Endometrial microvascular endothelial cells (primary cell): ENCODE results near the gene ZNF44. TPM values are rescaled to one million over a fixed set of nuclear protein-coding genes. Genes with fewer than 3 reads are reported as not detected.
"Not testable (repeated sequence)": the region's sequence is repeated elsewhere in the genome, so short reads cannot be mapped to it uniquely, and the experiment has no call there.

ENCODE experiments used
- in situ Hi-C: cut with HindIII; loops from 2 replicates; pipeline ENCODE4 v1.10.0; 2017; ENCODE audit warnings: low sequenced_read_pairs, low pct_unique_long_range_greater_than_20kb; ENCODE audit errors: inconsistent ontology term
- total RNA-seq: library from RNA; depleted of rRNA; stranded (reverse); fragments of >200 nt; gene quantifications from one replicate; pipeline ENCODE4 v1.2.3, GENCODE V29; 2015; ENCODE audit errors: inconsistent ontology term

The ZNF44 gene
- 3.3 TPM for total RNA-seq

DNA sequence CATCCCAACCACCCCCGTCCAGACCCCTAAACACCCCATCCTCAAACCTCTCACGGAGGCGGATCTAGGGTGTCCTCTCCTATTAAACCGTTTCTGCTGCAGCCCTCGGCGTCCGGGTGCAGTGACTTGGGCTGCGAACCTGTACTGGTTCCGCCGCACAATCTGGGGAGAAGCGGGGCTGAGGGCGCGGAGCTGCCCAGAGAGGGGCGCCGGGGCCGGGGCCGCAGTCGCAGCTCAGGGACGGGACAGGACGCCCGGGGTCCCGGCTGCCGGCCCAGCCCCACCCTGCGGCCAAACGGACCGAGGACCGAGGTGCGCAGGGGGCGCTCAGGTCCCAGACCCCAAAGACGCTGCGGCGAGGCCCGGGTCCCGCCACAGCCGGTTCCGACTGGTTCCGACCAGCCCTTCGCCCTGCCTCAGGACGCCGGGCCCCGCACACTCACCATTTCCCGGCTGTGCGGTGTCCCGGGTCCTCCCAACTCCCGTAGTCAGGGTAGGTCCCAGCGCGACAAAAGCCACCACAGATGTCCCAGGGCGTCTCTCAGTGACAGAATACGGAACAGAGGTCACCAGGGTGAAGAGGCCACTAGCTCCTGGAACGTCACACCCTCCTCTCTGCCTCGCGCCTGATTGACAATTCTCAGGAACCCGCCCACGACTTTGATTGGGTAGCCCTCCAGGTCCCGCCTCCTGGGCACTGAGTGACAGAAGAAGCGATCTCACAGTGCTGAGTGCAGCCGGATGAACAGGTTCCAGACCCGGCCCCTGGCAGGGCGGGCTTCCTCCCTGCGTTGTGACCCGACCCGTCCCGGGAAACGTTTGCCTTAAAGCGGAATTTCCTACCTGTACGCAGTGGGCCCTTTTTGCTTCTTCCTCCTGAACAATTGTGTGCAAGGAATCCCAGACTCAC, at the start of gene ZNF44:
Gene ZNF44, minus strand, starts transcription at position 635 of the 910 bp plus-strand sequence. Its CDS starts 189 bp downstream, at position 446.
- in situ Hi-C loops, result no loop called here

DNA sequence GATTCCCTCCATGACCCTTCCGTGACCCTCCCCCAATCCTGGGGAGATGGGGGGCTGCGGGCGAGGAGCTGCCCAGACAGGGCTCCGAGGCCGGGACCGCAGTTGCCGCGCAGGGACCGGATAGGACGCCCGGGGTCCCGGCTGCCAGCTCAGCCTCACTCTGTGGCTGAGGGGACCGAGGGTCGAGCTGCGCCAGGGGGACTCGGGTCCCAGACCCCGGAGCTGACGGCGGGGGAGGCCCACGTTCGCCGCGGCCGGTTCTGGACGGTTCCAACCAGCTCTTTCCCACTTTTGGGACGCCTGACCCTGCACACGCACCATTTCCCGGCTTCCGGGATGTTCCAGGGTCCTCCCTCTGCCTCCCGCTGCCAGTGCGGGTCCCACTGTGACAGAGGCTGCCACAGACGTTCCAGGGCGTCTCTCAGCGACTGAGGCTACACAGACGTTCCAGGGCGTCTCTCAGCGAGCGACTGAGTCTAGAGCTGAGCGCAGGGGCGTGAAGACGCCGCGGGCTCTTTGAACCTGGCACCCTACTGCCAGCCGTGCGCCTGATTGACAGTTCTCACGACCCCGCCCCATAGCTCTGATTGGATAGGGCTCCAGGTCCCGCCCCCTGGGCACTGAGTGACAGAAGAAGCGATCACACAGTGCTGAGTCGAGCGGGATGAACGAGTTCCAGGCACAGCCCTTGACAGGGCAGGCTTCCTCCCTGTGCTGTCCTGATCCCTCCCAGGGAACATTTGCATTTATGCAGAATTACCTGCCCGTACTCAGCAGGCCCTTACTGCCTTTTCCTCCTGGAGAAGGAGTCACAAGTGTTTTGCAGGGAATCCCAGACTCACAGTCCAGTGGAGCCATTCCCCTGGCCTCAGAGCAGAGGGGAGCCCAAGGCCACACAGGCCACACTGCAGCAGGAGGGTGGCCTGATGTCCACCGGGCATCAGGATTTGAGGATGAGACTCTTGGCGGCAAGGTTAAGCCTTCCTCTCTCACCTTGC, 38.8 kb upstream of the ZNF44 start, which contains the start of gene ZNF563:
Gene ZNF563, minus strand, starts transcription at position 472 of the 998 bp plus-strand sequence. Its CDS starts 151 bp downstream, at position 321.
- in situ Hi-C loops, result no loop called here

DNA sequence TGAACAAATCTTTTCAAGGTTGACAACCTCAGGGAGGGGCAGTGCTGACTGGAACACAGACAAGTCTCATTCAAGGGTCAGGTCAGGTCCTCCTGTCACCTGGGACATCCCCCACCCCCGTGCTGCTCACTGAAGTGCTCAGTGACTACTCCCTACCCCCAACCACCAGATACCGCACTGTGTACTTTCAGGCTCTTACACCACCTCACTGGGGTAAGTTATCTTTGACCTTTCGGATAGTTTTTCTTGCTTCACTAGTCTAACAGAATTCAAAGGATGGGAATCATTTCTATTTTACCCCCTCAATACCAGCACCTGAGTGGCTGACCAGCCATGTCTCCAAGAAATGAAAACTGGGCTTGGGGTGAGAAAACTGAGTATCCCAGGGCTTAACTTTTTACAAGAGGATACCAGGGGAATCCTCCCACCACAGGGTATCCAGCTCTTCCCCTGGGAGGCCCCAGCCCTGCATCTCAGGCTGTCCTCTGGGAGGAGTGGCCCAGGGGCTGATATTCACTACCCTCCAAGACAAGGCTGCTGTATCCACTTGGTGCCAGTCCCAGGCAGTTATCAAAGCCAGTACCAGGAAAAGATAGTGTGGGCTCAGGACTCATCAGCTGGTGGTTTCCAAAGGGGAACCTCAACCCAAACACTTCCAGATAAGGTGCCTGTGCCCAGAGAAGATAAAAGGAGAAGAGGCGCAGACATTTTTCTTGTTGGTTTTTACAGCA, 36.7 kb upstream of the ZNF44 start:
- in situ Hi-C loops, result no loop called here

DNA sequence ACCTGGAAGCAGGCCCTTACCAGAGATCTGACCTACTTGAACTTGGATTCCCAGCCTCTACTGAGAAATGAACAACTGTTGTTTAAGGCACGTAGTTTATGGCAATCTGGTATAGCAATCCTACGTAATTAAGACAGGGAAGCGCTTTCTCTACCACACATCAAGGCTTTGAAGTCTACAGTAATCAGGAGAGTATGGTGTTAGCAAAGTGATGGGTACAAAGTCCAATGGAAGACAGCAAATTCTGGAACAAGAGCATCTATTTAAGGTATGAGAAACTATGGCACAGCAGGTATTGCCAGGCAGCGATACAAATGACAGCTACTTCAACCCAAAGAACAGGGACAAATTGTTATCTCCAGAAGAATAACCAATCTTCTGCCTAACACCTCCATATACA, 35.7 kb upstream of the ZNF44 start:
- in situ Hi-C loops, result no loop called here

DNA sequence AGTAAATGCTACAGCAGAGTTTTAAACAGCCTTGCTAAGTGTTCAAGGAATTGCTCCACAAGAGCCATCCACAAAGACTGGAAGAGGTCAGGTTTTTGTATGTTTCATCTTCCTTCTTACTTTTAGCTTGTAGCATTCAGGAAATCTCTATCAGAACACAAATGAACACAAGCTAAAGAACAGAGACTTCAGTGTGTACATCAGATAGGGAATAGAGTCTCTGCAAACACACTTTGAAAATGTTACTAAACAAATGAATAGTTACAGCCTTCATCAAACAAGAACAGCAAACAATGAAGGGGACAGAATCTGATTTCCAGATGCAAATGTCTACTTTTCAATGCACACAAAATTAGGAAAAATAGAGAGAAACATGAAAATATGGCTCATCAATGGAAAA, 31.0 kb upstream of the ZNF44 start:
- in situ Hi-C loops, result no loop called here

DNA sequence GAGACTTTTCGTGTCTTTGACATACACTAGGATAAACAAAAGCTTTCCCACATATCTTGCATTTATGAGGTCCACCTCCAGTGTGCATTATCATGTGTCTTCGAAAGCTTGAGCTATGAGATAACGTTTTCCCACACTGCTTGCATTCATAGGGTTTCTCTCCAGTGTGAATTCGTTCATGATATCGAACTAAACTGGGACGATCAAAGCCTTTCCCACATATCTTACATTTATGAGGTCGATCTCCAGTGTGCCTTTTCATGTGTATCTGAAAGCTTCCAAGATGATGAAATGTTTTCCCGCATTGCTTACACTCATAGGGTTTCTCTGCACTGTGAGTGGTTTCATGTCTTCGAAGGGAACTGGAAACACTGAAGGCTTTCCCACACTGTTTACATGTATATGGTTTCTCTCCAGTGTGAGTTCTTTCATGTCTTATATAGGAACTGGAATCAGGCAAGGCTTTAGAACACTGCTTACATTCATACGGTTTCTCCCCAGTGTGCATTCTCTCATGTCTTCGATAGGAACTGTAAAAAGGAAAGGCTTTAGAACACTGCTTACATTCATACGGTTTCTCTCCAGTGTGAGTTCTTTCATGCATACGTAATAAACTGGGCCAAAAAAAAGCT, 24.2 kb upstream of the ZNF44 start:
- in situ Hi-C loops, result no loop called here

DNA sequence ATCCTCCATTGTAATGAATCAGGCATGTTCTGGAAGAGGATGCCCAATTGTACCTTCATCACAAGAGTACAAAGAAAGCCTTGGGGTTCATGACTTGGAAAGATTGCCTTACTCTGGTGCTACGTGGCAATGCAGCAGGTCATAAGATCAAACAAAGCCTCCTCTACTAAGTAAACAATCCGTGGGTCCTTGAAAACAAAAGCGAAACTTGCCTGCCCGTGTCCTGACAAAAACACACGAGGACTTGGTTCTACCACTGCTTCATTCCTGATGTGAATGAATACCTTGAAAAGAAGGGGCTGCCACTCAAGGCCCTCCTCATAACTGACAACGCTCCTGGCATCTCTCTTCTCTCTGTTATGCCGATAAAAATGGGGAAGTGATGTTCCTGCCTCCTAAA, 19.9 kb upstream of the ZNF44 start:
- in situ Hi-C loops, result no loop called here

DNA sequence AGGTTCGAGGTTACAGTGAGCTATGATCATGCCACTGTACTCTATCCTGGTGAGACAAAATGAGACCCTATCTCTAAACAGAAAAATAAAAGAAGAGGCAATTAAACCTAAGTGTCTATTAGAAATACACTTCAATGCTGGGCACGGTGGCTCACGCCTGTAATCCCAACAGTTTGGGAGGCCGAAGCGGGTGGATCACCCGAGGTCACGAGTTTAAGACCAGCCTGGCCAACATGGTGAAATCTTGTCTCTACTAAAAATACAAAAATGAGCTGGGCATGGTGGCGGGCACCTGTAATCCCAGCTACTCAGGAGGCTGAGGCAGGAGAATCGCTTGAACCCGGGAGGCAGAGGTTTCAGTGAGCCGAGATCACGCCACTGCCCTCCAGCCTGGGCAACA, 14.2 kb upstream of the ZNF44 start:
- in situ Hi-C loops, result not testable (repeated sequence)

DNA sequence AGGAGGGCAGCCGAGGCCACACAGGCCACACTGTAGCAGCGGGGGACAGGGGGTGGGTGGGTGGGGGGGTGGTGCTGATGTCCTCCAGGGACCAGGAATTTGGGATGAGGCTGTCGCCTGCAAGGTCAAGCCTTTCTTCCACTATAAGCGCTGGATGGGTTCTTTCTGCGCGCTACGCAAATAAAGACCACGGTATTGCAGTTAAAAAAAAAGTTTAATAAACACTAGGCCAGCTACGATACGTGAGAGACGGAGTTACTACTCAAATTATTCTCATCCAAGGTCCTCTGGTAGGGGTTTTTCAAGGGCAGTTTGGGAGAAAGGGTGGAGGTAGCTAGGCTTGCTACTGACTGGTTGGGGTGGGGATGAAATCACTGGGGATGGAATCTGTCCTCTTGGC, 508 bp upstream of the ZNF44 start:
- in situ Hi-C loops, result no loop called here

DNA sequence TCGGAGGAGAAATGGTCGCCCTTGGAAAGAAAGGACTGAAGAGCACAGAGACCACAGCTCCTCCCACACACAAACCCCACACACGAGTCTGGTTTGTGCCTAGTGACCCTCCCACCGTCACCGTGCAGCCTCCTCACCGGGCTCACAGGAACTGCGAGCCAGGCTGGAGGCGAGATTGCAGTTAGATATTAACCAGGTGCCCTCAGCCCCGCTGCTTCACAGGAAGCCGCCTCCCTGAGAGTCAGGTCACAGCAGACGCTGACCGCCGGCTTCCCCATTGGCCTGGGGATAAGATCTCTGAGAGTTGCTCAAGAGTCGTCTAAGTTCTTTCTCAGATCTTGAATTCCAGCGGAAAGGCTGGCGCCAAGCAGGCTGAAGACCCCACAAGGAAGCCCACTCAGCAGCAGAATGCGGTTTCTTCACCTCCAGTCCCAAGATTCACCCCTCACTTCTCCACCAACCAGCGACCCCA, 870 bp downstream of the ZNF44 start:
- in situ Hi-C loops, result no loop called here

DNA sequence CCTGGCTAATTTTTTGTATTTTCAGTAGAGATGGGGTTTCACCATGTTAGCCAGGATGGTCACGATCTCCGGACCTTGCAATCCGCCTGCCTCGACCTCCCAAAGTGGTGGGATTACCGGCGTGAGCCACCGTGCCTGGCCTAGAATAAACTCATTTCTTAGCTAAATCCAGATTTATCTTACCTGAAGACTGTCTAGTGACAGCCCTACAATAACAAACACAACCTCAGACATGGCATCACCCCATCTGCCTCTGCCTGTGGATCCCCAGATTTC, 5.0 kb downstream of the ZNF44 start:
- in situ Hi-C loops, result no loop called here

DNA sequence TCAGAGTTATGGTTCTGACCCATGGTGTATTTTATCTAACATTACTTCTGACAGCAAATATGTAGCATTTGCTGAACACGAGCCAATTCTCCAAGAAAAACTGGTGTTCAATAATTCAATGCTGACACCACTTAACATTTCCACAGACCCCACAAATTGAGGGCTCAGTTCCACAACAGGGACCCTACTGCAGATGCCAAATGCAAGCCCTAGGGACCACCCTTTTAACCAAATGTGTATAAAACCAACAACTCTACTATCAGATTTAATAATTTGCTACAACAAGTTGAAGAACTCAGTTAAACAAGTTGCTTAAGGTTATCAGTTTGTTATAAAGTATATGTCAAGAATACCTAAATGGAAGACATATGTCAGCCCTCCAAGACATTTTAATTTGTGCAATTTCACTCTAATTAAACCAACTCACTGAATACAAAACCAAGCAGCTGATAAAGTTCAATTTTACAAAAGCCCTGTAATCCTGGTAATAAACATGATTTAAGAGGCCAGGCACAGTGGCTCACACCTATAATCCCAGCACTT, 6.7 kb downstream of the ZNF44 start:
- in situ Hi-C loops, result no loop called here

DNA sequence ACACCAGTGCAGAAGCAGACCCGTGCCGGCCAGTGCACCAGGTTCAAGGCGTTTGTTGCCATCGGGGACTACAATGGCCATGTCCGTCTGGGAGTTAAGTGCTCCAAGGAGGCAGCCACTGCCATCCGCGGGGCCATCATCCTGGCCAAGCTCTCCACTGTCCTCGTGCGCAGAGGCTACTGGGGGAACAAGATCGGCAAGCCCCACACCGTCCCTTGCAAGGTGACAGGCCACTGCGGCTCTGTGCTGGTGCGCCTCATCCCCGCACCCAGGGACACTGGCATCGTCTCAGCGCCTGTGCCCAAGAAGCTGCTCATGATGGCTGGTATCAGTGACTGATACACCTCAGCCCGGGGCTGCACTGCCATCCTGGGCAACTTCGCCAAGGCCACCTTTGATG, 10.1 kb downstream of the ZNF44 start:
- in situ Hi-C loops, result no loop called here

DNA sequence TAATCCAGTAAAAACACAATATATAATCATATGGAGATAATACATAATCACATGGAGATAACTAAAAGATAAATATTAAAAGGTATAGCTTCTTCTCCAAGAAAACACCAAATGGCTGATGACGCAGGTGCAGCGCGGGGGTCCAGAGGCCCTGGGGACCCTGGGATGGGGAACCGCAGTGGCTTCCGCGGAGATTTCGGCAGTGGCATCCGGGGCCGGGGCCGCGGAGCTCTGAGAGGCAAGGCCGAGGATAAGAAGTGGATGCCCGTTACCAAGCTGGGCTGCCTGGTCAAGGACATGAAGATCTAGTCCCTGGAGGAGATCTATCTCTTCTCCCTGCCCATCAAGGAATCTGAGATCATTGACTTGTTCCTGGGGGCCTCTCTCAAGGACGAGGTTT, 10.5 kb downstream of the ZNF44 start:
- in situ Hi-C loops, result no loop called here

DNA sequence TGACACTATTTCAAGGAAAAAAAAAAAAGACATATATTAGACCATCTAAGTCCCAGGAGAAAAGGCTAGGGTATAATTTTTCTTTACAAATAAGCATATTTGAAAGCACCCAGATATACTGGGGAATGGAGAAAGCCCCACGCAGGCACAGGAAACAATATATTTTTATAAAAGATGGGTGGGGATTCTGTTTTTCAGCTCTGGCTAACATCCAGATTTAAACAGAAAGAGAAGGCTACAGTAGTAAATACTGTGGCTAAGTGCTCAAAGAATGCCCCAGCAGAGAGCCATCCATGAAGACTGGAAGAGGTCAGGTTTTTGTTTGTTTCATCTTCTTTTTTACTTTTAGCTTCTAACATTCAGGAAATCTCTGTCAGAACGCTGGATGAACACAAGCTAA, 16.0 kb downstream of the ZNF44 start:
- in situ Hi-C loops, result no loop called here

DNA sequence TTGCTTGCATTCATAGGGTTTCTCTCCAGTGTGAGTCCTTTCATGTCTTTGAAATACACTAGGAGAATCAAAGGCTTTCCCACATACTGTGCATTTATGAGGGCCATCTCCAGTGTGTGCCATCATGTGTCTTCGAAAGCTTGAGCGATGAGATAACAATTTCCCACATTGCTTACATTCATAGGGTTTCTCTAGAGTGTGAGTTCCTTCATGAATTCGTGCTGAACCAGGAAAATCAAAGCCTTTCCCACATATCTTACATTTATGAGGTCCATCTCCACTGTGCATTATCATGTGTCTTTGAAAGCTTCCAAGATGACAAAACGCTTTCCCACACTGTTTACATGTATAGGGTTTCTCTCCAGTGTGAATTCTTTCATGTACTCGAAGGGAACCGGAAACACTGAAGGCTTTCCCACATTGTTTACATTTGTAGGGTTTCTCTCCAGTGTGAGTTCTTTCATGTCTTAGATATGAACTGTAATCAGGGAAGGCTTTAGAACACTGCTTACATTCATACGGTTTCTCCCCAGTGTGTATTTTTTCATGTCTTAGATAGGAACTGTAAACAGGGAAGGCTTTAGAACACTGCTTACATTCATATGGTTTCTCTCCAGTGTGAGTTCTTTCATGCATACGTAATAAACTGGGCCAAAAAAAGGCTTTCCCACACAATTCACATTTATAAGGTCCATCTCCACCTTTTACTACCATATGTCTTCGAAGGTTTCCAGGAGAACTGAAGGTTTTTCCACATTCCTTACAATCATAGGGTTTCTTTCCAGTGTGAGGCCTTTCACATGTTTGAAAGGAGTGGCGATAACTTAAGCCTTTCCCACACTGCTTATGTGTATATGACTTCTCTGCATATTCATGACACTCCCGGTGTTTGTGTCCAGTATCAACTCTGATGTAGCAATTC, 21.4 kb downstream of the ZNF44 start:
- in situ Hi-C loops, result no loop called here

DNA sequence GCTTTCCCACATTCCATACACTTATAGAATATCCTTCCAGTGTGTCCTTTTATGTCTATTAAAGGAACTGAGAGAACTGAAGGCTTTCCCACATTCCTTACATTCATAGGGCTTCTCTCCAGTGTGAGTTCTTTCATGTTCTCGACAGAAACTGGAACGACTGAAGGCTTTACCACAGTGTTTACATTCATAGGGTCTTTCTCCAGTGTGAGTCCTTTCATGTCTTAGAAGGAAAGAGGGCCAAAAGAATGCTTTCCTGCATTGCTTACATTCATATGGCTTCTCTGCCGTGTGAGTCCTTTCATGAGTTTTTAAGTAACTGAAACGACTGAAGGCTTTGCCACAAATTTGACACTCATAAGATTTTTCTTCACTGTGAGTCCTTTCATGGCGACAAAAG, 22.3 kb downstream of the ZNF44 start:
- in situ Hi-C loops, result no loop called here
